GM12878 (cell line): Measurements from ENCODE around the gene ANK3. TPM values are rescaled to one million over a fixed set of nuclear protein-coding genes. Genes with fewer than 3 reads are reported as not detected.

Source experiments
- ATAC-seq: fragments of 200-7000 bp; cut with Tn5 transposase; 3 replicates; pipeline ENCODE4 v1.9.1; 2020; ENCODE audit warnings: mild to moderate bottlenecking, moderate library complexity
- BruUV-seq: library from RNA; stranded (reverse); fragments of 400-500 nt; replicated peaks from 2 replicates; lab custom pipeline; 2021; lab: Mats Ljungman, UMichigan
- CTCF ChIA-PET: fragments of 300-600 bp; sonication (Branson Sonifier 250); formaldehyde crosslinking; extraction: SDS; loops from one replicate; lab custom pipeline; 2021; ENCODE audit warnings: inconsistent platforms; lab: Yijun Ruan, JAX
- POLR2A ChIA-PET: fragments of 350-600 bp; formaldehyde crosslinking; extraction: SDS; loops from one replicate; lab custom pipeline; 2021; ENCODE audit warnings: inconsistent platforms; lab: Charles Lee
- RAD21 ChIA-PET: fragments of 300-600 bp; sonication (Branson Sonifier 250); formaldehyde crosslinking; loops from one replicate; lab custom pipeline; 2023; ENCODE audit warnings: antibody characterized with exemption; ENCODE audit not compliant: unreplicated experiment; lab: Charles Lee
- SMC1A ChIA-PET: fragments of 300-600 bp; sonication (Branson Sonifier 250); formaldehyde crosslinking; loops from one replicate; lab custom pipeline; 2023; ENCODE audit not compliant: unreplicated experiment, uncharacterized antibody; lab: Charles Lee
- DNase-seq: peaks from one replicate; pipeline ENCODE4 v3.0.0-alpha.2; 2011; ENCODE audit warnings: low read depth, low spot score
- FAIRE-seq: peaks from 3 replicates; lab custom pipeline; 2011; peaks lifted over from hg19 to GRCh38; lab: Jason Lieb, UNC
- H2AFZ ChIP-seq: 2 replicates; pipeline ENCODE4 v1.6.0; 2011; ENCODE audit warnings: low read depth, low read length, control low read depth; ENCODE audit not compliant: control insufficient read depth
- H3K27ac ChIP-seq: 2 replicates; pipeline ENCODE4 v1.5.1; 2011; ENCODE audit warnings: control low read depth; ENCODE audit not compliant: control insufficient read depth, insufficient read depth
- H3K27me3 ChIP-seq, 2 experiments: replicated peaks in 1 of 2; 2 replicates each; pipeline versions ENCODE4 v1.6.0 to v1.6.1; 2011; ENCODE audit warnings: low read length in 1 of 2; ENCODE audit not compliant: control insufficient read depth in 2 of 2, insufficient read depth in 2 of 2
- H3K36me3 ChIP-seq, 2 experiments: 2 replicates each; pipeline ENCODE4 v1.5.1; 2011; ENCODE audit warnings: low read length in 1 of 2; ENCODE audit not compliant: control insufficient read depth in 2 of 2, insufficient read depth in 2 of 2
- H3K4me1 ChIP-seq: 2 replicates; pipeline ENCODE4 v1.6.1; 2011; ENCODE audit warnings: mild to moderate bottlenecking, low read length, moderate library complexity, mixed read lengths; ENCODE audit not compliant: control insufficient read depth, insufficient read depth
- H3K4me2 ChIP-seq: 2 replicates; pipeline ENCODE4 v1.6.0; 2011; ENCODE audit warnings: control low read depth; ENCODE audit not compliant: control insufficient read depth, insufficient read depth
- H3K4me3 ChIP-seq: fragments of 200-600 bp; sonication (generic); 2 replicates; pipeline ENCODE4 v1.5.1; 2016
- H3K79me2 ChIP-seq: 2 replicates; pipeline ENCODE4 v1.6.0; 2011; ENCODE audit warnings: low read length; ENCODE audit not compliant: control insufficient read depth, insufficient read depth
- H3K9ac ChIP-seq: 2 replicates; pipeline ENCODE4 v1.8.0; 2011; ENCODE audit warnings: low read length, control low read depth, mixed read lengths; ENCODE audit not compliant: control insufficient read depth, insufficient read depth
- H3K9me3 ChIP-seq: replicated peaks from 3 replicates; pipeline ENCODE4 v1.5.1; 2011; ENCODE audit warnings: mild to moderate bottlenecking, low read length; ENCODE audit not compliant: control insufficient read depth, insufficient read depth
- H4K20me1 ChIP-seq: 2 replicates; pipeline ENCODE4 v1.6.0; 2011; ENCODE audit not compliant: control insufficient read depth, insufficient read depth
- BACH1 ChIP-seq: fragments of 450-650 bp; IDR thresholded peaks from 2 replicates; pipeline ENCODE4 v1.6.1; 2017; ENCODE audit warnings: mild to moderate bottlenecking, borderline replicate concordance
- E2F8 ChIP-seq: fragments of 450-650 bp; IDR thresholded peaks from 2 replicates; pipeline ENCODE4 v1.6.1; 2018; ENCODE audit warnings: mild to moderate bottlenecking, low read depth, moderate library complexity; ENCODE audit not compliant: partially characterized antibody
- EZH2 ChIP-seq: IDR thresholded peaks from 2 replicates; pipeline ENCODE4 v1.6.1; 2012; ENCODE audit warnings: low read depth, mild to moderate bottlenecking, control low read depth, inconsistent platforms, low read length, borderline replicate concordance; ENCODE audit not compliant: control insufficient read depth
- HSF1 ChIP-seq: fragments of 150-350 bp; IDR thresholded peaks from 2 replicates; pipeline ENCODE4 v1.6.1; 2014; ENCODE audit warnings: mild to moderate bottlenecking, low read depth, low read length
- IRF4 ChIP-seq: IDR thresholded peaks from 2 replicates; pipeline ENCODE4 v1.6.1; 2011; ENCODE audit warnings: low read depth, low read length
- LARP7 ChIP-seq: fragments of 450-650 bp; IDR thresholded peaks from 2 replicates; pipeline ENCODE4 v1.6.1; 2017; ENCODE audit warnings: mild to moderate bottlenecking
- MTA2 ChIP-seq: fragments of 450-650 bp; IDR thresholded peaks from 2 replicates; pipeline ENCODE4 v1.6.1; 2016; ENCODE audit warnings: low read depth, mild to moderate bottlenecking, moderate library complexity
- NFYA ChIP-seq: IDR thresholded peaks from 2 replicates; pipeline ENCODE4 v1.6.1; 2011; ENCODE audit warnings: low read depth, mild to moderate bottlenecking, low read length, improper control_type of control experiment, borderline replicate concordance
- NR2F1 ChIP-seq: fragments of 450-650 bp; conservative IDR thresholded peaks from 2 replicates; pipeline ENCODE4 v1.6.1; 2017; ENCODE audit warnings: mild to moderate bottlenecking
- PKNOX1 ChIP-seq: fragments of 450-650 bp; IDR thresholded peaks from 2 replicates; pipeline ENCODE4 v1.6.1; 2016; ENCODE audit warnings: mild to moderate bottlenecking
- RBBP5 ChIP-seq: fragments of 200-600 bp; sonication (generic); conservative IDR thresholded peaks from 2 replicates; pipeline ENCODE4 v1.6.1; 2016
- SIX5 ChIP-seq: IDR thresholded peaks from 2 replicates; pipeline ENCODE4 v1.6.1; 2011; ENCODE audit warnings: mild to moderate bottlenecking, low read depth, low read length, moderate library complexity; ENCODE audit not compliant: severe bottlenecking
- SMARCA5 ChIP-seq: fragments of 450-650 bp; IDR thresholded peaks from 2 replicates; pipeline ENCODE4 v1.6.1; 2017; ENCODE audit warnings: mild to moderate bottlenecking
- SRF ChIP-seq, 2 experiments: IDR thresholded peaks; 2 replicates each; pipeline ENCODE4 v1.6.1; 2011; ENCODE audit warnings: low read depth in 2 of 2, low read length in 2 of 2, mild to moderate bottlenecking in 1 of 2, moderate library complexity in 1 of 2
- WGBS: methylation state at CpG from one replicate; pipeline ENCODE4 v1.1.6; 2016; ENCODE audit warnings: low lambda C conversion rate; ENCODE audit not compliant: insufficient replicate concordance, insufficient coverage; ENCODE audit errors: missing lambda C conversion rate; 5-methylcytosine and 5-hydroxymethylcytosine counted together
- in situ Hi-C: fragments of 300-500 bp; cut with MboI; formaldehyde crosslinking; loops from 9 replicates; pipeline ENCODE4 v1.14.3; 2018; ENCODE audit warnings: mixed read lengths
- intact Hi-C: fragments of 100-400 bp; cut with micrococcal nuclease; formaldehyde crosslinking; loops from one replicate; pipeline ENCODE4 v1.14.2; 2022; ENCODE audit not compliant: unreplicated experiment
- polyA plus RNA-seq, 11 experiments: library from polyadenylated mRNA; depleted of rRNA in 4 of 11; unstranded in 6 of 11; stranded (reverse) in 5 of 11; fragments of >200 nt; fragmentation: Nextera tagmentation in 4 of 11; fragmentation: Illumina TruSeq in 1 of 11; extraction: Ambion mirVana in 4 of 11; extraction: Trizol in 1 of 11; gene quantifications; 1 replicate in 1 of 11; 2 replicates in 10 of 11; pipeline versions ENCODE4 v1.2.1 to v1.2.3, GENCODE V29; 2011 to 2016; ENCODE audit warnings: inconsistent platforms in 2 of 11, missing spikeins in 2 of 11, low read depth in 1 of 11
- total RNA-seq, 4 experiments: library from RNA; depleted of rRNA in 3 of 4; stranded (reverse); fragments of >200 nt in 3 of 4; fragmentation: Illumina TruSeq in 1 of 4; extraction: Trizol in 1 of 4; gene quantifications; 2 replicates each; pipeline versions ENCODE4 v1.2.1 to v1.2.3, GENCODE V29; 2013 to 2021

ANK3 gene
- total and polyA plus RNA-seq, 10 of the 15 experiments (the other 5 are each of a cell fraction or from before 2014, with no cell fraction given): 0.06 to 0.82 (median 0.20) TPM; not detected in 2

- H3K27ac ChIP-seq: no peak overlapping the region
- ATAC-seq: no peak
- H3K9me3 ChIP-seq: no peaks in the 10 kb centered on the region
- no peak overlapping the region for H3K4me3 ChIP-seq
- no peak overlapping the region for H2AFZ ChIP-seq
- ChIA-PET RAD21 (no interaction called here), POLR2A (no interaction called here), SMC1A (no interaction called here), CTCF (no interaction called here)
- H3K9ac ChIP-seq: no peak overlapping the region
- no peaks in the 10 kb centered on the region for H3K27me3 ChIP-seq
- no peaks in the 10 kb centered on the region for H3K36me3 ChIP-seq
- no peaks in the 10 kb centered on the region for H3K4me1 ChIP-seq
- in situ Hi-C loops (no loop called here), intact Hi-C loops (no loop called here)
- FAIRE-seq: no peak
- TF ChIP-seq MTA2 (no peak), LARP7 (no peak), SIX5 (no peak)
- H3K79me2 ChIP-seq: no peaks in the 10 kb centered on the region
- 33% methylated on average over 3 of the region's 3 CpGs for WGBS
- no TSS peak for BruUV-seq
- no peak for DNase-seq
- no peak overlapping the region for H3K4me2 ChIP-seq
- no peaks in the 10 kb centered on the region for H4K20me1 ChIP-seq
Measured at GRCh38 chr10:60374836-60375235, 14.8 kb downstream of the ANK3 start.

GRCh38 chr10:60372436-60372835 lies 17.2 kb downstream of the ANK3 start:
- DNase-seq: no peak
- Histone ChIP-seq H3K27ac (no peak overlapping the region), H2AFZ (no peak overlapping the region), H4K20me1 (no peaks in the 10 kb centered on the region), H3K79me2 (no peaks in the 10 kb centered on the region), H3K36me3 (no peaks in the 10 kb centered on the region), H3K4me2 (no peak overlapping the region), H3K4me3 (no peak overlapping the region), H3K27me3 (0 out of 4 replicates have a peak, but pooled peaks cover 0 to 2% of the 10 kb centered on the region in 2 experiments), H3K9ac (no peak overlapping the region), H3K9me3 (no peaks in the 10 kb centered on the region), H3K4me1 (no peaks in the 10 kb centered on the region)
- WGBS: 27% methylated on average over 4 of the region's 4 CpGs
- POLR2A ChIA-PET: no interaction called here
- no peak for ATAC-seq
- no TSS peak for BruUV-seq
- intact Hi-C loops: no loop called here
- CTCF ChIA-PET: no interaction called here
- no peak for FAIRE-seq
- RAD21 ChIA-PET: no interaction called here
- in situ Hi-C loops: no loop called here
- SMC1A ChIA-PET: interaction anchor here (0.6 to 1.5 kb wide), 2 partner anchors 13 to 569 kb away, joined by 3 to 4 read pairs; no protein-coding TSS in a partner anchor
- TF ChIP-seq SRF (IDR thresholded peaks at IDR 0.05; ENCODE audit: low read depth in 2 of 2, low read length in 2 of 2) (no peak), LARP7 (no peak), HSF1 (no peak), RBBP5 (no peak), NFYA (no peak), NR2F1 (no peak), SIX5 (no peak), E2F8 (no peak), BACH1 (no peak), SMARCA5 (no peak), PKNOX1 (no peak), EZH2 (no peak), IRF4 (no peak)
